ENCODE measurements around the gene CBR1.

CBR1 gene

GRCh38 chr21:36113647-36114428 is 44.0 kb downstream of the CBR1 start:
- H3K4me1 ChIP-seq (ENCODE audit: control insufficient read depth, low read length): peaks cover 11% of the 10 kb centered on the region
- TF ChIP-seq EZH2phosphoT487 (IDR thresholded peaks at IDR 0.05; ENCODE audit: borderline replicate concordance, low read length): no peak
- TF ChIP-seq, protein P1, sequence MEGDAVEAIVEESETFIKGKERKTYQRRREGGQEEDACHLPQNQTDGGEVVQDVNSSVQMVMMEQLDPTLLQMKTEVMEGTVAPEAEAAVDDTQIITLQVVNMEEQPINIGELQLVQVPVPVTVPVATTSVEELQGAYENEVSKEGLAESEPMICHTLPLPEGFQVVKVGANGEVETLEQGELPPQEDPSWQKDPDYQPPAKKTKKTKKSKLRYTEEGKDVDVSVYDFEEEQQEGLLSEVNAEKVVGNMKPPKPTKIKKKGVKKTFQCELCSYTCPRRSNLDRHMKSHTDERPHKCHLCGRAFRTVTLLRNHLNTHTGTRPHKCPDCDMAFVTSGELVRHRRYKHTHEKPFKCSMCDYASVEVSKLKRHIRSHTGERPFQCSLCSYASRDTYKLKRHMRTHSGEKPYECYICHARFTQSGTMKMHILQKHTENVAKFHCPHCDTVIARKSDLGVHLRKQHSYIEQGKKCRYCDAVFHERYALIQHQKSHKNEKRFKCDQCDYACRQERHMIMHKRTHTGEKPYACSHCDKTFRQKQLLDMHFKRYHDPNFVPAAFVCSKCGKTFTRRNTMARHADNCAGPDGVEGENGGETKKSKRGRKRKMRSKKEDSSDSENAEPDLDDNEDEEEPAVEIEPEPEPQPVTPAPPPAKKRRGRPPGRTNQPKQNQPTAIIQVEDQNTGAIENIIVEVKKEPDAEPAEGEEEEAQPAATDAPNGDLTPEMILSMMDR (IDR thresholded peaks at IDR 0.05; ENCODE audit: low read depth, low read length, poor library complexity, severe bottlenecking): no peak
- no peaks in the 10 kb centered on the region for H3K9me3 ChIP-seq (ENCODE audit: control insufficient read depth, insufficient read depth, low read length)
- H3K27me3 ChIP-seq (ENCODE audit: control insufficient read depth, low read length): peaks cover 14% of the 10 kb centered on the region
- no peak overlapping the region for H3K4me2 ChIP-seq (ENCODE audit: low read length)
- H3K4me3 ChIP-seq (ENCODE audit: low read length): no peak overlapping the region
- H3K9me2 ChIP-seq (replicated peaks; ENCODE audit: control insufficient read depth, low read length): no peaks in the 10 kb centered on the region
- H3K27ac ChIP-seq (ENCODE audit: low read depth, low read length): no peak overlapping the region
- no peaks in the 10 kb centered on the region for H3F3A ChIP-seq (ENCODE audit: control insufficient read depth, insufficient read depth)
- no peaks in the 10 kb centered on the region for H3K79me2 ChIP-seq (ENCODE audit: control insufficient read depth, low read length)
- H3K36me3 ChIP-seq (ENCODE audit: control insufficient read depth, low read length): no peaks in the 10 kb centered on the region
- H4K20me1 ChIP-seq (ENCODE audit: control insufficient read depth, insufficient read depth, low read depth, low read length): no peaks in the 10 kb centered on the region

- Histone ChIP-seq H3K36me3 (ENCODE audit: control insufficient read depth, low read length) (no peaks in the 10 kb centered on the region), H3K4me1 (ENCODE audit: control insufficient read depth, low read length) (peaks cover 11% of the 10 kb centered on the region), H3K79me2 (ENCODE audit: control insufficient read depth, low read length) (no peaks in the 10 kb centered on the region)
These were observed 45.4 kb downstream of the CBR1 start for GRCh38 chr21:36115138-36115730.

DNA sequence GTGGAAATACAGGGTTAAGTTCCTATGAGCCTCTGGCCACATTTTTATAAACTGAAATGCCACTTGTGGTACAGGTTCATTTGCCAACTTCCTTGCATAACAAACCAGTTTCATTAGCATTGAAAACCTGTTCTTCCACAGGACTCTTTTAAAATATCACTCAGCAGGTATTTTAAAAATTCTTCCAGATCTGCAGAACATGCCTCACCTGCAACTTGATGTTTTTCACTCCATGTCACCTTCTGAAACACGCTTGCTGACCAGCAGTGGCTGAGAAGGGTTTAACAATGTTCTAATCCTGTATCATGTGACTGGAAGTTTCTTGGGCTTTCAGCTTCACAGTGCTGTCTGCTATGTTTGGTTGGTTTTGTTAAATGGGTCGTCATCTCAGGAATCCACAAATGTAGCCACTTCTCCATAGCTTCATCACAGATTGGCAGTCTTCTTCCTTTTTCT is 47.5 kb downstream of the CBR1 start:
- TF ChIP-seq EZH2phosphoT487 (IDR thresholded peaks at IDR 0.05; ENCODE audit: borderline replicate concordance, low read length): no peak
- TF ChIP-seq, protein P1 (IDR thresholded peaks at IDR 0.05; ENCODE audit: low read depth, low read length, poor library complexity, severe bottlenecking): no peak
- H4K20me1 ChIP-seq (ENCODE audit: control insufficient read depth, insufficient read depth, low read depth, low read length): no peaks in the 10 kb centered on the region
- H3K4me3 ChIP-seq (ENCODE audit: low read length): no peak overlapping the region
- H3K4me2 ChIP-seq (ENCODE audit: low read length): no peak overlapping the region
- H3K9me3 ChIP-seq (ENCODE audit: control insufficient read depth, insufficient read depth, low read length): no peaks in the 10 kb centered on the region
- H3K79me2 ChIP-seq (ENCODE audit: control insufficient read depth, low read length): no peaks in the 10 kb centered on the region
- H3K9me2 ChIP-seq (replicated peaks; ENCODE audit: control insufficient read depth, low read length): no peaks in the 10 kb centered on the region
- no peaks in the 10 kb centered on the region; the same call in none of the 2 replicates for H3K27me3 ChIP-seq (ENCODE audit: control insufficient read depth, low read length)
- H3K27ac ChIP-seq (ENCODE audit: low read depth, low read length): no peak overlapping the region
- H3K36me3 ChIP-seq (ENCODE audit: control insufficient read depth, low read length): no peaks in the 10 kb centered on the region
- H3F3A ChIP-seq (ENCODE audit: control insufficient read depth, insufficient read depth): no peaks in the 10 kb centered on the region
- peaks cover 11% of the 10 kb centered on the region for H3K4me1 ChIP-seq (ENCODE audit: control insufficient read depth, low read length)

More at GRCh38 chr21:36115138-36115730, 45.4 kb downstream of the CBR1 start:
- Histone ChIP-seq H3K4me2 (ENCODE audit: low read length) (no peak overlapping the region), H3K9me2 (replicated peaks; ENCODE audit: control insufficient read depth, low read length) (no peaks in the 10 kb centered on the region), H3F3A (ENCODE audit: control insufficient read depth, insufficient read depth) (no peaks in the 10 kb centered on the region), H3K4me3 (ENCODE audit: low read length) (no peak overlapping the region), H3K27me3 (ENCODE audit: control insufficient read depth, low read length) (peaks cover 6% of the 10 kb centered on the region; the same call in 1 of the 2 replicates), H4K20me1 (ENCODE audit: control insufficient read depth, insufficient read depth, low read depth, low read length) (no peaks in the 10 kb centered on the region), H3K27ac (ENCODE audit: low read depth, low read length) (no peak overlapping the region), H3K9me3 (ENCODE audit: control insufficient read depth, insufficient read depth, low read length) (no peaks in the 10 kb centered on the region)
- TF ChIP-seq, protein P1 (IDR thresholded peaks at IDR 0.05; ENCODE audit: low read depth, low read length, poor library complexity, severe bottlenecking): no peak
- TF ChIP-seq EZH2phosphoT487 (IDR thresholded peaks at IDR 0.05; ENCODE audit: borderline replicate concordance, low read length): no peak
